RWPE2 (cell line): ENCODE results near the gene GNL2.
"Not testable (repeated sequence)": the region's sequence is repeated elsewhere in the genome, so short reads cannot be mapped to it uniquely, and the experiment has no call there.

Experiments used
- ATAC-seq: fragments of 200-7000 bp; cut with Tn5 transposase; 3 replicates; pipeline ENCODE4 v1.9.1; 2021; ENCODE audit warnings: low read depth
- DNase-seq: peaks from one replicate; pipeline ENCODE4 v3.0.0-alpha.2; 2020; ENCODE audit warnings: low spot score
- H3K27ac ChIP-seq: fragments of 450-650 bp; 2 replicates; pipeline ENCODE4 v1.5.1; 2017; ENCODE audit warnings: mild to moderate bottlenecking; ENCODE audit not compliant: poor library complexity, severe bottlenecking
- H3K27me3 ChIP-seq: fragments of 250-450 bp; sonication (Bioruptor Pico); 2 replicates; pipeline ENCODE4 v1.5.1; 2021; ENCODE audit warnings: mild to moderate bottlenecking, moderate library complexity; ENCODE audit not compliant: insufficient read depth, poor library complexity, severe bottlenecking
- H3K36me3 ChIP-seq: fragments of 250-450 bp; sonication (Bioruptor Pico); 2 replicates; pipeline ENCODE4 v1.5.1; 2020; ENCODE audit warnings: low read depth, mild to moderate bottlenecking, moderate library complexity
- H3K4me1 ChIP-seq: fragments of 250-450 bp; sonication (Bioruptor Pico); 2 replicates; pipeline ENCODE4 v1.5.1; 2021; ENCODE audit warnings: mild to moderate bottlenecking, moderate library complexity; ENCODE audit not compliant: insufficient read depth, poor library complexity, severe bottlenecking
- H3K4me3 ChIP-seq: fragments of 250-450 bp; sonication (Bioruptor Pico); 2 replicates; pipeline ENCODE4 v1.5.1; 2021; ENCODE audit warnings: mild to moderate bottlenecking, moderate library complexity; ENCODE audit not compliant: severe bottlenecking
- H3K9me3 ChIP-seq: fragments of 250-450 bp; sonication (Bioruptor Pico); 2 replicates; pipeline ENCODE4 v1.5.1; 2021; ENCODE audit warnings: mild to moderate bottlenecking, moderate library complexity; ENCODE audit not compliant: severe bottlenecking
- CTCF ChIP-seq: fragments of 450-650 bp; IDR thresholded peaks from one replicate; pipeline ENCODE4 v1.5.1; 2017; ENCODE audit warnings: mild to moderate bottlenecking, moderate library complexity; ENCODE audit not compliant: poor library complexity, severe bottlenecking

Gene GNL2

GRCh38 chr1:37549341-37549740 is 46.4 kb downstream of the GNL2 start:
- Histone ChIP-seq H3K27ac (no peak overlapping the region), H3K9me3 (peaks cover 1% of the 10 kb centered on the region), H3K36me3 (peaks cover 70% of the 10 kb centered on the region), H3K4me1 (peaks cover 6% of the 10 kb centered on the region), H3K4me3 (no peak overlapping the region), H3K27me3 (no peaks in the 10 kb centered on the region)
- DNase-seq = no peak
- no peak for TF ChIP-seq CTCF
- ATAC-seq = no peak

GRCh38 chr1:37545019-37545418 is 50.7 kb downstream of the GNL2 start:
- no peak for TF ChIP-seq CTCF
- no peak for DNase-seq
- H3K4me3 ChIP-seq = no peak overlapping the region
- H3K27me3 ChIP-seq = no peaks in the 10 kb centered on the region
- no peaks in the 10 kb centered on the region for H3K4me1 ChIP-seq
- peaks cover 84% of the 10 kb centered on the region for H3K36me3 ChIP-seq
- no peaks in the 10 kb centered on the region for H3K9me3 ChIP-seq
- no peak for ATAC-seq
- H3K27ac ChIP-seq = no peak overlapping the region

- TF ChIP-seq CTCF = no peak
- no peaks in the 10 kb centered on the region for H3K27me3 ChIP-seq
- DNase-seq (no peak), ATAC-seq (no peak)
- H3K4me1 ChIP-seq = no peaks in the 10 kb centered on the region
- H3K27ac ChIP-seq = no peak overlapping the region
- H3K4me3 ChIP-seq = no peak overlapping the region
- H3K9me3 ChIP-seq = no peaks in the 10 kb centered on the region
- peaks cover 84% of the 10 kb centered on the region for H3K36me3 ChIP-seq
Measured at GRCh38 chr1:37544530-37544929, 51.2 kb downstream of the GNL2 start.

GRCh38 chr1:37540036-37540785 is 55.5 kb downstream of the GNL2 start:
- ATAC-seq (no peak), DNase-seq (no peak)
- H3K27me3 ChIP-seq = no peaks in the 10 kb centered on the region
- no peak overlapping the region for H3K27ac ChIP-seq
- no peaks in the 10 kb centered on the region for H3K9me3 ChIP-seq
- H3K4me3 ChIP-seq = no peak overlapping the region
- peaks cover 25% of the 10 kb centered on the region for H3K4me1 ChIP-seq
- no peak for TF ChIP-seq CTCF
- H3K36me3 ChIP-seq = peaks cover 79% of the 10 kb centered on the region

- not testable (repeated sequence) for ATAC-seq, H3K4me3 ChIP-seq
- peaks cover 76% of the 10 kb centered on the region for H3K36me3 ChIP-seq
Measured at GRCh38 chr1:37539154-37539553, 56.6 kb downstream of the GNL2 start.

More at GRCh38 chr1:37539154-37539553, 56.6 kb downstream of the GNL2 start:
- not testable (repeated sequence) for H3K27ac ChIP-seq, DNase-seq, H3K9me3 ChIP-seq, H3K27me3 ChIP-seq
- H3K4me1 ChIP-seq = peaks cover 34% of the 10 kb centered on the region
